Medulla oblongata (tissue), 1 donor: ENCODE data around the gene PPTC7.
A peak's percentile ranks its signal among the peaks of the same experiment; 100 is the strongest.
"Not testable (repeated sequence)": the region's sequence is repeated elsewhere in the genome, so short reads cannot be mapped to it uniquely, and the experiment has no call there.

Experiments used
- DNase-seq: peaks from one replicate; pipeline ENCODE4 v3.0.0-alpha.2; 2015; ENCODE audit errors: extremely low spot score

Gene PPTC7

GRCh38 chr12:110585231-110585799 lies 2.2 kb upstream of the PPTC7 start:
- DNase-seq = peak; percentile 51

- peak; percentile 68 for DNase-seq
Measured at GRCh38 chr12:110582276-110583136, 612 bp downstream of the PPTC7 start.

- no peak for DNase-seq
Measured at GRCh38 chr12:110581931-110582275, 1.2 kb downstream of the PPTC7 start.

GRCh38 chr12:110579535-110580253 lies 3.4 kb downstream of the PPTC7 start:
- no peak for DNase-seq

- DNase-seq = no peak
Measured at GRCh38 chr12:110578694-110579534, 4.2 kb downstream of the PPTC7 start.

GRCh38 chr12:110577864-110578693 lies 5.0 kb downstream of the PPTC7 start:
- DNase-seq = no peak

- DNase-seq = no peak
Measured at GRCh38 chr12:110576504-110576903, 6.6 kb downstream of the PPTC7 start.

- no peak for DNase-seq
Measured at GRCh38 chr12:110575326-110575725, 7.8 kb downstream of the PPTC7 start.

GRCh38 chr12:110574717-110575230 lies 8.3 kb downstream of the PPTC7 start:
- DNase-seq = not testable (repeated sequence)

- DNase-seq = no peak
Measured at GRCh38 chr12:110574044-110574443, 9.1 kb downstream of the PPTC7 start.

- DNase-seq = not testable (repeated sequence)
Measured at GRCh38 chr12:110570798-110571197, 12.3 kb downstream of the PPTC7 start.

GRCh38 chr12:110569838-110570237 lies 13.3 kb downstream of the PPTC7 start:
- not testable (repeated sequence) for DNase-seq

GRCh38 chr12:110568752-110569151 lies 14.4 kb downstream of the PPTC7 start:
- no peak for DNase-seq

GRCh38 chr12:110566993-110567392 lies 16.1 kb downstream of the PPTC7 start:
- DNase-seq = no peak

GRCh38 chr12:110565894-110566871 lies 16.9 kb downstream of the PPTC7 start:
- DNase-seq = peak; percentile 72

GRCh38 chr12:110564471-110564991 lies 18.6 kb downstream of the PPTC7 start:
- DNase-seq = no peak

GRCh38 chr12:110563702-110564470 lies 19.2 kb downstream of the PPTC7 start:
- peak; percentile 33 for DNase-seq

GRCh38 chr12:110562386-110562785 lies 20.7 kb downstream of the PPTC7 start:
- not testable (repeated sequence) for DNase-seq
